Dedifferentiated amniotic fluid mesenchymal stem cell (primary cell): ENCODE data around the gene KIF1C.

Experiments
- DNase-seq: peaks from one replicate; pipeline ENCODE4 v3.0.0-alpha.2; 2016; ENCODE audit errors: extremely low spot score

Gene KIF1C

GRCh38 chr17:4969047-4969550 lies 28.7 kb upstream of the KIF1C start:
- peak; percentile 98 for DNase-seq

GRCh38 chr17:4969551-4970173 lies 28.1 kb upstream of the KIF1C start:
- no peak for DNase-seq

DNA sequence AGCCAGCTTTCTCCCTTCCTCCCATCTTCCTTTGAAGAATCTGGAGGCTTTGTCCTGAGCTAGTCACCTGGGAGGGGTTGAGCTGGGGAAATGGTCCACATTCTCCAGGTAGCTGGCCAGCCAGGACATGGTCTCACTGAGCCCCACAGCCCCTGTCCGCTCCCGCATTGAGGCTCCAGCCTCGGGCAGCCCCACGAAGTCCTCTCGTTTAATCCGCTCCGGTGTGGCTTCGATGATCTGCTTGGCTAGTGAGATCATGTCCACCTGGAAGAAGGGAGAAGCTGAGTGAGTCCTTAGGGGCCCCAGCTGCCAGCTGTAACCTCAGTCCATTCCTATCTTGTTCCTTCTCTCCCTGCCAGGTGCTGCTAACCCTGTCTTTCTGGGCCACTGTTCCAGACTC lies 27.5 kb upstream of the KIF1C start:
- DNase-seq: no peak

- DNase-seq: no peak
Observed at GRCh38 chr17:4971826-4972225, 25.9 kb upstream of the KIF1C start.

DNA sequence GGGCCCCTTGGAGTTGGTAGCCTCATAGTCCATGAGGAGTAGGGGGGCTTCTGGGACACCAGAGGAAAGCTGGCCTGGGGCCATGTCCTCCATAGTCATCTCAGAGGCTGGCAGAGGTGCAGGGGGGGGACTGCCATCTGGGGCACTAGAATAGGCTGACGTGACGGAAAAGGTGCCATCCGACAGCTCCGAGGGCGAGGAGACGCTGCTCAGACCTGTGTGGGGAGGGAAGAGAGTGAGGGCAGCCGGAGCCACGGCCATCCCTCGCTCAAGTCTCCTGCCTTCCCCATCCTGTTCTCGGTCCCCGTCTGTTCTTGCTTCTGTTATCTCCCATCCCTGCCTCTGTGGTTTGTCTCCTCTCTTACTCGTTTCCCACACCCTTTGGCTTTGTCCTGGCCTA lies 25.4 kb upstream of the KIF1C start:
- no peak for DNase-seq

DNA sequence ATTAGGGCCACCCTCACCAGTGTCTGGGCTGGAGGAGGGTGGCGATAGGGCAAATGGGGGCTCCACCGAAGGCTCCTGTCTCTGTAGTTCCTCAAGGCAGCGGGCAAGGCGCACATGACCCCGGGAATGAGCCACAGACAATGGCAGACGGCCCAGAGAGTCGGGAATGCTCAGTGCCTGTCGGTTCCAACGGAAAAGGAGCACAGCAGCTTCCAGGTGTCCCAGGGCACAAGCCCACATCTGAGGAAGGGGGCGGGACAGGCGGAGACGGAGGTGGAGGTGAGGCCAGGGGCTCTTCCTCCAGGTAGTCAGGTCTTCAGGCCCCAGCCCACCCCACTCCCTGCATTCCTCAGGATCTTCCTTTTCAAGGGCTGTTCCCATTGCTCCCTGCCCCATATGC lies 25.0 kb upstream of the KIF1C start:
- DNase-seq: no peak

DNA sequence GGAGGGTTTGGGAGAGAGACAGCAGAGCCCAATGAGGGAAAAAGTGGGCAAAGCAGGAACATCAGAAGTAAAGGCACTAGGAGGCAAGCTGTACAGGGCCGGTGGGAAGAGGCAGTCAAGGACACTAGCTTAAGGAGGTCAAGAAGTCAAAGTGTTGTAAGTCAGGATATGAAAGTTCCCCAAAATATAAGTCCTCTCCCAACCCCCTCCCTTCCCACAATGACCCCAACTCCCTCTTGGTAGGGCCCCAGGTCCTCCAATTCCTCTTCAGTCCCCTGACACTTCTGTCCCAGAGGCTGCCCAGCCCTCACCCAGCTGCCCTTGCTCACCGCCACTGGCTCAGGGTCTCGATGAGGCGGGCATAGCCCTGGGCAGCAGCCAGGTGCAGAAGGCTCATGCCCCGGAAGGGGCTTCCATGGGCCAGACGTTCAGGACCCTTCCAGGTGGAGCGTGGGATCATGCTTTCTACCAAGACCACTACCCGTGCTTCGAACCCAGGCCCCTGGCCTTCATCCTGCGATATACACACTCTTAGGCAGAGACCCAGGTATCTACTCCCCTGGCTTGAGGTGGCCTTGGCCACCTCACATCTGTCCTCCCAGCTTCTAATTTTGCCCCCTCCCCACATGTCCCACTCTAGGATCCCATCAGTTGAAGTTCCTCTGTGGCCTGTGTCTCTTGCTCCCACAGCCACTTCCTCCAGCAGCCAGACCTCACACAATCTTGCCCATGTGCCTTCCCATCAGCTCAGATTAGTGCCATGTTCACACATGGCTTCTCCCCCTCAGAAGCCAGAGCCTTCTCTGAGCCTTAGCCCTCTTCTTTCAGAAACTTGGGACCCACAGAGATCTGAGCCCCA lies 24.3 kb upstream of the KIF1C start:
- no peak for DNase-seq

GRCh38 chr17:4974115-4974670 lies 23.6 kb upstream of the KIF1C start:
- DNase-seq: no peak

- no peak for DNase-seq
Observed at GRCh38 chr17:4978726-4979125, 19.0 kb upstream of the KIF1C start.

GRCh38 chr17:4980644-4981216 lies 17.0 kb upstream of the KIF1C start:
- DNase-seq: peak; percentile 31

- no peak for DNase-seq
Observed at GRCh38 chr17:4982305-4982704, 15.4 kb upstream of the KIF1C start.

DNA sequence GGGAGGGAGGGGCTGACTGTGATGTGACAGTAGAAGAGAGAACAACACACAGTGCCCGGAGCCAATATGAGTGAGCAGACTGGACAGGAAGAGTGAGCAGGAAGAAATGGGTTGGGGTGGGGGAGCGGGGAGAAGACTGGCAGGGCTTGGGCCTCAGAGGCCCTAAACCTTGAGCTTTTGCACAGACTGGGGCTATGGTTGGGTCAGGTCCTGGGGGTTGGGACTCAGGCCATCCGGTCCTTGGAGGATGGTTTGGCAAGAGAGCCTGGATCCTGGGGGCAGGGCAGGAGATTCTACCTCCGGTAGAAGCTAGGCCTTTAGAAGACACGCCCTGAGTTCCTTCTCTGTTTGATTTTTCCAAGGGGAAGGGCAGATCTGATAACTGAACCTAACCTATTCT lies 11.3 kb upstream of the KIF1C start:
- no peak for DNase-seq

GRCh38 chr17:4986951-4987766 lies 10.6 kb upstream of the KIF1C start, which contains the start of gene CAMTA2:
Gene CAMTA2, minus strand, starts transcription at chr17:4987675. Its CDS starts 1,453 bp downstream, at chr17:4986222.
- peak; percentile 58 for DNase-seq

DNA sequence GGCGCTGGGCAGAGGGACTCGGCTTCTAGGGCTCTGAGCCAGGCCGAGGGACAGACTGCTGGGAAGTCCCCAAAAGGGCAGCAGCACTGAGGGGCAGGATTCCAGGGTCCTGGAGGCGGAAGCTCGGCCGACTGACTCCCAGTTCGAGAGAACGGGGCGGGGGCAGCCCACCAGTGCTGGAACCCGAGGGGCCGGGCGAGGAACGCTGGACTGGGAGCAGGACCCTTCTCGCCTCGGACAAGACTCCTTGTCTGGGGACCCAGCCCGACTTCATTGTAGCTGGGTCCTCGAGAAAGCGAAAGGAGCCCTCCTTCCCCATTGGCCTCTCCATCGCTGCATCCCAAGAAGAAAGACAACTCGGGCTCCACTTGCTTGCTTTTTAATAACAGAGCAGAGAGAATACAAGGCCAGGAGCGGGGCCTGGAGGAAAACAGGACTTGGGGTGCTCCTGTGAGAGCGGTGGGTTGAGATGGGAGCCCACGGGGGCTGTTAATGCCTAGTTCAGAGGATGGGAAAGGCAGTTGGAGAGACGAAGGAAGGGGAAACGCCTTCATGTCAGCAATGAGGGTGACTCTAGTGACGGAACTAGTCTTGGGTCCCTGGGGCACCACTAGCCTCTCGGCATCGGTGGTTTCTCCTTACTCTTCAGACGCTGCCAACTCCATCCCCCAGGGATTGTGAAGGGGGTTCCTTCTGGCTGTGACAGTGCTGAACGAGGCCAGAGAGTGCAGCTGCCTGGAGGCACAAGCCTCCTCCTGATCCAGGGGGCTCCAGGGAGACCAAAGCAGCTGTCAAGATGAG lies 9.8 kb upstream of the KIF1C start:
- DNase-seq: peak; percentile 20

DNA sequence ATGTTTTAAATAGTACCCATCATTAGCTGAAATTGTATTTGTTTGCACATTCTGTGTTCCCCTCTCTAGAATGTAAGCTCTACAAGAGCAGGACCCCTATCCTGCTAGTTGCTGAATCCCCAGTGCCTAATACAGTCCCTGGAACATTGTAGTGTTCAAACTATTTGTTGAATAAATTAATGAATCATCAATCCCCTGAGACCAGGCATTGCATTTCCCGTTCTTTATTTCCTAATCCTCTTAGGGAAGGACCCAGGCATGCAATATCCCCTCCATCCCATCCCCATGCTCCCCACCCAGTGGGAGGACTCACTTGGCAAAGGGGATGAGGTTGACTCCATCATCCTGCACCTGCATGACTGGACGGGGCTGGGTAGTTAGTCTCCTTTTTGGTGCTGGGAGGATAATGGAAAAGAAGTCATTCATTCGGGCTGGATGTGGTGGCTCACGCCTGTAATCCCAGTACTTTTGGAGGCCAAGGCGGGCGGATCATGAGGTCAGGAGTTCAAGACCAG lies 3.6 kb upstream of the KIF1C start:
- DNase-seq: no peak

DNA sequence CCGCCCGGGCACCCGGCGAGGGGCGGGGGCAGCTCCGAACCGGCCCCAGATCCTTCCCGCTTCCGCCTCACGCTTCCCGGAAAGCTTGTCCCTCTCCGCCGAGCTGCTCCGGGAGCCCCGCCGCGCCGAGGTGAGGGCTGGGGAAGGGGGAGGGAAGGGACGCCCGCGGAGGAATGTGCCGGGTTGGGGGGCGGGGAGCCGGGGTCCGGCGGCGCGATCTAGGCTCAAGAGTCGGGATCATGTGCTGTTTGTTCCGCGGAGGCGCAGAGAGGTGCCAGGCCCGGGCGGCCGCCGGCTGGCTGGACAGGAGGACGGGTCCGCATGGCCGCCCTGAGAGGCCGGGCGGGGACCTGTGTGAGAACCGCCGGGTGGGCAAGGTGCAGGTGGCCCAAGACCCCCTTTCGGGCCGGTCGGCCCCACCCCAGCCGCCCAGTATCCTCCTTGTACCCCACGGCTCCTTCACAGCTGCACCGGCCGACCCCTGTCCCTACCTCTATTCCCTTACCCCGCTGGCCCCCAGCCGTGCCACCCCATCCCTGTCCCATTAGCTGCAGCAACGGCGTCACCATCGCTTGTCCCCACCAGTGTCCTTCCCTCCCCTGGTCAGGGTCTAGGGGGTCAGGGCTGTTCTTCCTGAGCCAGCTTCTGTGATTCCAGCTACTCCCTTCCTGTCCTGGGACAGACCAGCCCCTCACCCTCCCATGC lies 429 bp downstream of the KIF1C start:
- no peak for DNase-seq

DNA sequence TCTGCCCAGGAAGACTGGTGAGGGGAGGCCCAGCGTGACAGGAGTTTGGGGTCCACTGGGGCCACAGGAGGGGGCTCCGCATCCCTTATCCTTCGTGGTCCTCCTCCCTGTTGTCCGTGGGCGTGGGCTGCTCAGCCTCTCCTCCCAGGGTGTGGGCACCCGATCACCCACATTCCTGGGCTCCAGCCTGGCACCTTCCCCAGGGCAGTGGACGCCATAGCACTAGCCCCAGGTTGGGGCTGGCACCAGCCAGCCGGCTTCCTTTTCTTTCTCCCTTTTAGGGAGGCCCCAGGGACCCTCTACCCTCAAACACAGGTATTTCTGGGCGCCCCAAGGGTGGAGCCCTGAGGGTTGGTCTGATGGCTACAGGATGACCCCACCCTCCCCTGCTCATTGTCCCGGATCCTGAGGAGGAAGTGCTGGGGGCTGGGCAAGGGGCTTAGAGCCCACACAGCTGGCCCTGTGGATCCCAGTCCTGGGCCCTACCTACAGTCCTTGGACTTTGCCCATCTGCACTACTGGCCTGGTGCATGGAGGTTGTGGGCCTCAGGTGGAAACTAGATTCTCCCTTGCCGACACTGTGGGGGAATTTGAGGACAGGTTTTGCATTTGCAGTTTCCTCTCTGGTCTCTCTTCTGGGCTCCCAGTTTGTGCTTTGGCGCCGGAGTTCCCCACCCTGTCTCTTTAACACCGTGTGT lies 1.1 kb downstream of the KIF1C start:
- DNase-seq: no peak

GRCh38 chr17:4999430-5000093 lies 1.8 kb downstream of the KIF1C start:
- DNase-seq: no peak

DNA sequence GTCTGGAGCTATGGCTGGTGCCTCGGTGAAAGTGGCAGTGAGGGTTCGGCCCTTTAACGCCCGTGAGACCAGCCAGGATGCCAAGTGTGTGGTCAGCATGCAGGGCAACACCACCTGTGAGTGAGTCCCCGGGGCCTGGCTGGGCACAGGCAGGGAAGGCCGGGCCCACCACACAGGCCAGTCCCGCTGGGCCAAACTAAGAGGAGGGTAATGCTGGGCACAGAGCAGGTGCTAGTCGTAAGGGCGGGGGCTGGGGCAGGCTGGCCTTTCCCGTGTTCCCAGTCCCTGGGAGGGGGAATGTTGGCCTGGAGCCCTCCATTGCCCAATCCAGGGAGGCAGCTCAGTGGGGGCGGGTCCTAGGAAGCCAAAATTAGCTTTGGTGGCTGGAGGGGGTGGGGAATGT lies 2.5 kb downstream of the KIF1C start:
- no peak for DNase-seq
